SK-N-SH treated with all-trans-retinoic acid at 6 μM for 48 hours (cell line): Measurements from ENCODE around the gene SERTAD1.

ENCODE experiments used
- ARNTL ChIP-seq: fragments of 450-650 bp; formaldehyde crosslinking; IDR thresholded peaks from 2 replicates; pipeline ENCODE4 v1.5.0; 2020; ENCODE audit warnings: low read depth, mild to moderate bottlenecking, moderate library complexity, borderline replicate concordance
- BACH2 ChIP-seq: fragments of 250-450 bp; sonication (Bioruptor Pico); IDR thresholded peaks from 2 replicates; pipeline ENCODE4 v1.9.0; 2021; ENCODE audit warnings: mild to moderate bottlenecking, borderline replicate concordance
- PPARA ChIP-seq: fragments of 250-450 bp; sonication (Bioruptor Pico); IDR thresholded peaks from 2 replicates; pipeline ENCODE4 v1.5.0; 2020; ENCODE audit warnings: mild to moderate bottlenecking, borderline replicate concordance
- RARB ChIP-seq: fragments of 250-450 bp; sonication (Bioruptor Pico); IDR thresholded peaks from 2 replicates; pipeline ENCODE4 v1.8.0; 2021; ENCODE audit warnings: mild to moderate bottlenecking, moderate library complexity
- ZNF70 ChIP-seq: fragments of 450-650 bp; formaldehyde crosslinking; IDR thresholded peaks from 2 replicates; pipeline ENCODE4 v1.5.0; 2020; ENCODE audit warnings: mild to moderate bottlenecking, moderate library complexity

DNA sequence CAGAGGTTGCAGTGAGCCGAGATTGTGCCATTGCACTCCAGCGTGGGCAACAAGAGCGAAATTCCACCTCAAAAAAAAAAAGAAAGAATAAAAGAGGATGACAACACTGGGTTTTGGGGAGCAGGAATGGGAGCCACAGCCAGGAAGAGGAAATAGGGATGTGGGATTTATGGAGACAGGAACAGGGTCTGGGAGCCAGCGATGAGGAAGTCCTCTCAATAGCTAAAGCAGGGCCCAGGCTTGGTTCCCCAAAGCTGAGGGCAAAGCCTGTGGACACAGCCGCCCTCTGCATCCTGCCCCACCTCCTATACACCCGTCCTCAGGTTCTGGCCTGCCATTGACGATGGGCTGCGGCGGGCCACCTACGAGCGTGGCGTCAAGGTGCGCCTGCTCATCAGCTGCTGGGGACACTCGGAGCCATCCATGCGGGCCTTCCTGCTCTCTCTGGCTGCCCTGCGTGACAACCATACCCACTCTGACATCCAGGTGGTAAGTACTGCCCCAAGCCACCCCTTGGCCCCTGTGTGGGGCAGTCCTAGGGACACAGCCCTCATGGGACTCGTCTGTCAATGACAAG is 49.4 kb downstream of the SERTAD1 start:
- TF ChIP-seq BACH2 (CRISPR knock-in tag) (no peak), ZNF70 (no peak), ARNTL (CRISPR knock-in tag) (no peak), PPARA (CRISPR knock-in tag) (no peak), RARB (CRISPR knock-in tag) (no peak)
